Left renal cortex interstitium (tissue), 4 donors: ENCODE data around the gene TRIM49D2. TPM values are rescaled to one million over a fixed set of nuclear protein-coding genes. Genes with fewer than 3 reads are reported as not detected.
"Not testable (repeated sequence)": the region's sequence is repeated elsewhere in the genome, so short reads cannot be mapped to it uniquely, and the experiment has no call there.

Source experiments
- DNase-seq, 4 donors: peaks; one replicate each; pipeline ENCODE4 v3.0.0-alpha.2; 2013; ENCODE audit warnings: low read depth in 4 of 4, low spot score in 2 of 4, missing footprints in 1 of 4
- polyA plus RNA-seq, 4 donors: library from polyadenylated mRNA; unstranded; fragments of 120-200 nt; gene quantifications; one replicate each; pipeline ENCODE4 v1.2.1, GENCODE V29; 2013; ENCODE audit not compliant: insufficient read length in 4 of 4

The TRIM49D2 gene, protein sequence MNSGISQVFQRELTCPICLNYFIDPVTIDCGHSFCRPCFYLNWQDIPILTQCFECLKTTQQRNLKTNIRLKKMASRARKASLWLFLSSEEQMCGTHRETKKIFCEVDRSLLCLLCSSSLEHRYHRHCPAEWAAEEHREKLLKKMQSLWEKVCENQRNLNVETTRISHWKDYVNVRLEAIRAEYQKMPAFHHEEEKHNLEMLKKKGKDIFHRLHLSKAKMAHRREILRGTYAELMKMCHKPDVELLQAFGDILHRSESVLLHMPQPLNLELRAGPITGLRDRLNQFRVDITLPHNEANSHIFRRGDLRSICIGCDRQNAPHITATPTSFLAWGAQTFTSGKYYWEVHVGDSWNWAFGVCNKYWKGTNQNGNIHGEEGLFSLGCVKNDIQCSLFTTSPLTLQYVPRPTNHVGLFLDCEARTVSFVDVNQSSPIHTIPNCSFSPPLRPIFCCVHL
- polyA plus RNA-seq = not detected

DNA sequence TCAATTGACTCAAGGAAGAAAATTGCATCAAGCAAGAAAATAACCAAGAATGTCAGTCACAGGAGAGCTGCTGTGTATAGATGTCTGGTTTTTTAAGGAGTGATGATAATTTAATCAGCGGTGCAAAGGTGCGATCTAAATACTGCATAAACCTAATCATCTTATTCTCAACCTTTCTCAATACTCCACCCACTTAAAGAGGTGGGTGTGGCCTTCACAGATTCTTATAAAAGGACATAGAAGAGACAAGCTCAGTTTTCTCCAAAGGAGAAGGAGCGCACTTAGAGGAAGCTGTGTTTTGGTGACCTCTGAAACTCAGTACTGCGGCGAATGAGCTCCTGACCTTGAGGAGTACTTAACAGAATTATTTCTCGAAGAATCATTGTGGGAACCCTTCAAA, at the start of gene TRIM49D2:
TSS of gene TRIM49D2 (plus strand) at position 301 of the 400 bp plus-strand sequence. CDS start 2,698 bp downstream, outside the sequence.
- not testable (repeated sequence) for DNase-seq

DNA sequence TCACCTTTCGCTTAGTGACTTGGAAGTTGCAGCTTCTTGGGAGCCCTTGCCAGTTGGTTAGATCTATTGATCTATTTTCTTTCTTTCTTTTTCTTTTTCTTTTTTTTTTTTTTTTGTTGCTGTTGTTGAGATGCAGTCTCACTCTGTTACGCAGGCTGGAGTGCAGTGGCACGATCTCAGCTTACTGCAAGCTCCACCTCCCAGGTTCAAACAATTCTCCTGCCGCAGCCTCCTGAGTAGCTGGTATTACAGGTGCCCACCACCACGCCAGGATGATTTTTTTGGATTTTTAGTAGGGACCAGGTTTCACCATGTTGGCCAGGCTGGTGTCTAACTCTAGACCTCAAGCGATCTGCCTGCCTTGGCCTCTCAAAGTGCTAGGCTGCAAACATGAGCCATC, 46.4 kb upstream of the TRIM49D2 start:
- not testable (repeated sequence) for DNase-seq

DNA sequence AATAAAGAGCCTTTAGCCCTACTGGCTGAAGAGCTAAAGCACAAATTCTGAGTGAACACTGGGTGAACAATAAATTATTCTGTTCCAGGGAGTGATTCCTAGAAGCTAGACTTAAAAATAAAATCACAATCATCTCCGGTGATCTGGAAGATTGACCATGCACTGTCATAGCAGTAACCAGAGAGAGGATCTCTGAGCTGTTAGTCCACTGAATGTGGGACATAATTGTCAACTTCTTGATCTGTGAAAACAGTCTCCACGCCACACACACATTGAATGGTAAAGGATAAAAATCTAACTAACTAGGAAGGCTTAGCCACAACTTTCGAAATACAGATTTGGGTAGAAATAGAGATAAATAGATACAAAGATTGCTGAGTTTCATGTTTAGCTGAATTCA, 30.6 kb upstream of the TRIM49D2 start:
- not testable (repeated sequence) for DNase-seq

DNA sequence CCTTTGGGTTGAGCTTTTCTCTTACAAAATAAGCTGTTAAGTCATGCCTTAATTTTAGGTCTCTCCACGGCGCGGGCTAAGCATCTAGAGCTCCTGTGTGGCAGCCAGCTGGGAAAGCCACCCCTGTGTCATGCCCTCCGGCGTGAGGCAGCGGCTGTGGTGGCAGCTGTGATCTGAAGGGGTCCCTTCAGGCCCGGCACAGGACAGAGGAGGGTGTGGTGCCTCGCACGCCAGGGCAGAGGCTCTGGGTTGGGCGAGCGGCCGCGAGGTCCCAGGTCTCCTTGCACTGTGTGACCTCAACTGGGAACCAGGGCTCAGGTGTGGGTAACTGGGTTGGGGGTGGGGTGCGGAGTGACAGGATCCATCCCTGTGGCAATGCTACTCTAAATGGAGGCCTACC, 23.1 kb upstream of the TRIM49D2 start:
- DNase-seq = not testable (repeated sequence)

DNA sequence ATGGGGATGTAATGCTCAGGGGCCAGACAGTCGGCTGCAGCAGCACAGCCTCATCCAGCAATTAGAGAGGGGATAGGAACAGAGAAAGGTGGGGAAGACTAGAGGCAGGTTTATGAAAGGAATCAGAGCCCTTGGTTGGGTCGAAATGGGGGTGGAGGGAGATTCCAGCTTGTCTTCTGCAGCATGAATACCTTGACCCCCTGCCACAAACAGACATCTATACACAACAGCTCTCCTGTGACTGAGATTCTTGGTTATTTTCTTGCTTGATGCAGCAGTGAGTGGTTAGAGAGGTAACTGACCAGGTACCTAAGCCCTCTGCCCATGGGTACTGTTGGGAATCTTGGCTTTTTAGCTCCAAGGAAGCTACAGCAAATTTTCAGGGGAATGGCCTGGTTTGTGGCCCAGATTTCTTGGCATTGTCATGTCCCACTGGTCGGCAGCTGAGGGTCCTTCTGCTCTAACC, 1.6 kb upstream of the TRIM49D2 start, which contains the start of gene TRIM49D1:
TSS of gene TRIM49D1 (minus strand) at position 51 of the 466 bp plus-strand sequence. CDS start 4,535 bp downstream, outside the sequence.
- no peak for DNase-seq

DNA sequence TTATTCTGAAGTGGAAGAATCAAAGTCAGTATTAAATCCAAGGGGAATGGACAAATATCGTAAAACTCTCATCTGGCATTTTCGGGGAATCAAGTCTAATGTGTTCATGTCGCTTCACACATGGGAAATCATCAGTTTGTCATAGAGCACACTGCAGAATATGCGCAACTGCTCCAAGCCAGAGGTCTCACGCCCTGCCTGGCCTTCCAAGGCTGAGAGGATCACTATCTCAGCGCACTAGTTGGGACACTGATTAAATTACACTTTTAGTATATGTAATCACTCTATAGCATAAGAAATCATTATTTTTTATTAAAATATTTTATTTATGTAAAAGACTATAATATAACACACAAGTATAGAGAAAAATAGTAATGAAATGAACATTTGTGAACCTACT, 37.0 kb downstream of the TRIM49D2 start:
- not testable (repeated sequence) for DNase-seq

DNA sequence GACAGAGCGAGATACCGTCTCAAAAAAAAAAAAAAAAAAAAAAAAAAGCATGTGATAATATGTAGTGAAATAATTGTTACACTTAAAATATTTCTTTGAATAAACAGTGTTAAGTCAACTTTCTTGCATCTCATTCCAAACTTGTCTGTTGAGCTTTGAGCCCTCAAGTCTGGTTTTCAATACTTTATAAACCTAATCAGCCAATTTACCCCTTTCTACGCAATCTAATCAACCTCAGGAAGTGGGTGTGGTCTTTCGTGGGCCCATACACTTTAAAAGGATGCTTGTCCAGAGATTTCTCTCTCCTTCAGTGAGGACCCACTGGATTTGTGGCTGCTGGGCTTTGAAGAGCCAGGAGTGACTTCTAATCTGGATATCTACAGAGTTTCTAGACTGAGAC, 41.9 kb downstream of the TRIM49D2 start, which contains the start of gene TRIM64:
TSS of gene TRIM64 (plus strand) at position 301 of the 400 bp plus-strand sequence. CDS start 2,467 bp downstream, outside the sequence.
- not testable (repeated sequence) for DNase-seq

Other genes with a start within 250 kb of the TRIM49D2 start
- gene TRIM77, start 213.8 kb upstream of the TRIM49D2 start, polyA plus RNA-seq = not detected
- gene TRIM49, start 115.5 kb upstream of the TRIM49D2 start, polyA plus RNA-seq = not detected
- not detected for gene TRIM64B, start 45.6 kb upstream of the TRIM49D2 start, polyA plus RNA-seq
- gene TRIM49D1, start 1.8 kb upstream of the TRIM49D2 start, polyA plus RNA-seq = not detected
- not detected for gene TRIM64, start 42.0 kb downstream of the TRIM49D2 start, polyA plus RNA-seq
- gene TRIM49C, start 107.0 kb downstream of the TRIM49D2 start, polyA plus RNA-seq = not detected
- gene UBTFL1, start 161.9 kb downstream of the TRIM49D2 start, polyA plus RNA-seq = not detected
- gene NAALAD2, start 210.6 kb downstream of the TRIM49D2 start, polyA plus RNA-seq = 10 to 100 TPM; 22.7 to 33.7 (median 26.1) TPM